ENCODE measurements around the gene PPP1R1B.

PPP1R1B gene

GRCh38 chr17:39634384-39634871 is 7.7 kb downstream of the PPP1R1B start:
- peak; percentile 33 to 61 for DNase-seq

DNA sequence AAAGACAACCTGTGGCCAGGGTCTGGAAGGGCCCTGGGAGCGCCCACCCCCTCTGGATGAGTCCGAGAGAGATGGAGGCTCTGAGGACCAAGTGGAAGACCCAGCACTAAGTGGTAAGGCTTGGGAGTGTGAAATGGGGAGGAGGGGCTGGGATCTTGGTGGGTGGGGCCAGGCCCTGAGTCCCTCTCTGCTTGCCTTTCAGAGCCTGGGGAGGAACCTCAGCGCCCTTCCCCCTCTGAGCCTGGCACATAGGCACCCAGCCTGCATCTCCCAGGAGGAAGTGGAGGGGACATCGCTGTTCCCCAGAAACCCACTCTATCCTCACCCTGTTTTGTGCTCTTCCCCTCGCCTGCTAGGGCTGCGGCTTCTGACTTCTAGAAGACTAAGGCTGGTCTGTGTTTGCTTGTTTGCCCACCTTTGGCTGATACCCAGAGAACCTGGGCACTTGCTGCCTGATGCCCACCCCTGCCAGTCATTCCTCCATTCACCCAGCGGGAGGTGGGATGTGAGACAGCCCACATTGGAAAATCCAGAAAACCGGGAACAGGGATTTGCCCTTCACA is 8.9 kb downstream of the PPP1R1B start:
- no peak for DNase-seq

GRCh38 chr17:39636587-39636926 is 9.8 kb downstream of the PPP1R1B start:
- no peak for DNase-seq

DNA sequence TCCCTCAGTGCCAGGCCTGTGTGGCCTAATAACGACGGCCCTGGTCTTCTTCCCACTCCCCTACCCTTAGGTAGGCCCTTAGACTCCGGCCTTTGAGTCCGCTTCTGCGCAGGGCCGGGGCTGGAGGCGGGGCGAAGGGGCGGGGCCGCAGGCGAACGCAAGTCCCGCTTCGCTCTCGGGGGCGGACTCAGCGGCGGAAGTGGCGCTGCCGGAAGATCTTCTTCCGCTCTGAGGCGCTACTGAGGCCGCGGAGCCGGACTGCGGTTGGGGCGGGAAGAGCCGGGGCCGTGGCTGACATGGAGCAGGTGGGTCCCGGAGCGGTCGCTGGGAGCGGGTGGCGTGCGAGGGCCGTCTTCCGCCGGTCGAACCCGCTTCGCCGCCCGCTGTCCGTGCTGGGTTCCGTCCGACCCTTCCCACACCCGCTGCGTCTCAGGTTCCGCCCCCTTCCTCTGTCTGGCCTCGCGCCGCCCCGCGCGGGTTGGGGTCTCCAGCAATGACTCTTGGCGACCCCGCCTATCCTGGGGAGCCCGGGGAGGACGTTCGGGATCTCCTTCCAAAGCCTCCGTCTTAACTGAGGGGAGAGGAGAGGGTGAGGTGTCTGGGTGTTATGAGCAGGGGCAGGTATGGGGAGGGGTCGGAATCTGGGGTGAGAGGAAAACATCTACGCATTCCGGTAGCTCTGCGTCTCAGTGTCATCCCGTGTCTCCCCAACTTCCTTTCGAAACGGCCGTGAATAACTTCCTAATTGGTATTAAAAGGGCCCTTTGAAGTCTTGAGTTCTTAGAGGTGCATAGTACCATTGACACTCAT is 10.4 kb downstream of the PPP1R1B start, which contains the start of gene STARD3:
TSS of gene STARD3 (plus strand) at position 218 of the 810 bp plus-strand sequence. CDS start 16,388 bp downstream, outside the sequence.
- DNase-seq, result peak; percentile 81 to 93

DNA sequence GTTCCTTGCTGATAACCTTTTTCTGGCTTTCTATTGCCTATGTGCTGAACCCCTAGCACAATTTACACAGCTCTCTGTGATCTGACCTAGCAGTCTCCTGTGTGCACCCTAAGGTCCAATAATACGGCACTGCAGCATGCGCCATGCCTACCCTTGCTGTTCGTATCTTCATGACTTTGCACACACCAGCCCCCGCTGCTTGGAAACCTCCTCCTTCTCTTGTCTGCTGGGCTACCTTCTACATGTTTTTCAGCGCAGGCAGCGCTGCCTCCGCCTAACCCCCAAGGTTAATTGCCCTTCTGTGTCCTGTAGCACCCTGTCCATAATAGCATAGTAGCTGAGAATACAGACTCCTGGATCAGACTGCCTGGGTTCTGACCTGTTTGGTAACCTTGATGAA is 11.6 kb downstream of the PPP1R1B start:
- DNase-seq, result no peak

- no peak for DNase-seq
Observed at GRCh38 chr17:39639043-39639442, 12.3 kb downstream of the PPP1R1B start.

DNA sequence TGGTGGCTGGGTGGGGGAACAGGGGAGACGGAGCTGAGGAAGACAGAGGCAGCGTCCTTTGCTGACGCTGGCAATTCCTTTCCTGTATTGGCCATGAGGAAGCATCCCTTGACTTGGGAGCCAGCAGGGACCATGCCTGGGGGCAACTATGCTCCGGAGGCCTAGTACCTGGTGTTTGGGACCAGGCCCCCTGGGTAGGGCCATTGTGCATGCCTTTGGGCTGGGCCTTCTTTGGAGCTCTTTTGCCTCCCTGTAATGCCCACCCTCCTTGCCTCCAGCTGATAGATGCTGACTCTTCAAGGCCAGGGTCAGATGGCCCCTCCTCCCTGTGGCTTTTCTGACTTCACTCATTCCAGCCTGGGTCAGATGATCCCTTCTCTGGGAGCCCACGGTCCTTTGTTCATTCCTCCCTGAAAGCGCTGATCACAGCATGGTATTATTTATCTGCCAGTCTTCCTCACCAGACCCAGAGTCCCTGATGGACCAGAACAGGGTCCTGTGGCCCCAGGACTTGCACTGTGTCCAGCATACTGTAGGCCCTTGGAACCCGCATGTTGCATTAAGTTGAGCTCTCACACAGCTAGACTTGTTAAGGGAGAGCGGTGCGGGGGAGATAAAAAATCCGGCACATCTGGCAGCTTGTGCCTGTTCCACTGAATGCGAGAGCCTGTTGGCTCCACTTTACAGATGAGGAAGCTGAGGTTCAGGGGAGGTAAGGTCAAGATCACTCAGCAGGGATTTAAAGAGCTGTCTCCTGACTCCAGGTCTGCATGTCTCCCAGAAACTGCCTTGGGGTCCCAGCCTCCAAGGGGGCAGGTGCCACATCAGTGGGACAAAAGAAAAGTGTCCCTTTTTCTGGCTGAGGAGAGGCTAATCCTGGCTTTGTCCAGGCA is 13.1 kb downstream of the PPP1R1B start:
- no peak for DNase-seq

DNA sequence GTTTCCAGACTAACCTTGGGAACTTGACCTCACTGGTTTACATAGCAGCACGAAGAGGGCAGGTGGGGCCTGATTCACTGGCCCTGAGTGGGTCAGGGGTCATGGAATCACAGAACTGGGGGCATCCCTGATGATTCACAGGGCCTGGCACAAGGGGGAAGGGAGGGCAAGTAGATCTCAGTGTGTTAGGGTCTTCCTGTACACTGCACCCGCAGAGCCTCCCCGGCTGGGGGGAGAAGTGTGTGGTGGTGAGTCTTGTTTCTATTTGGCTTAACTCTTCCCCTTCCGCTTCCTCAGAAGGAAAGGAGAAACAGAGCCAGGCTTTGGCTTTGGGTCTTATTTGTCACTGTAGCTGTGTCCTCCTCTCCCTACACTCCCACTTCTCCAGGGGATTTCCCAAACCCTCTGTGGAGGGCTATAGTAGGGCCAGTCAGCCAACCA is 13.9 kb downstream of the PPP1R1B start:
- peak; percentile 29 to 59 for DNase-seq

GRCh38 chr17:39641097-39641496 is 14.3 kb downstream of the PPP1R1B start:
- no peak for DNase-seq

- DNase-seq, result peak; percentile 77 to 81
Observed at GRCh38 chr17:39641883-39642282, 15.1 kb downstream of the PPP1R1B start.

DNA sequence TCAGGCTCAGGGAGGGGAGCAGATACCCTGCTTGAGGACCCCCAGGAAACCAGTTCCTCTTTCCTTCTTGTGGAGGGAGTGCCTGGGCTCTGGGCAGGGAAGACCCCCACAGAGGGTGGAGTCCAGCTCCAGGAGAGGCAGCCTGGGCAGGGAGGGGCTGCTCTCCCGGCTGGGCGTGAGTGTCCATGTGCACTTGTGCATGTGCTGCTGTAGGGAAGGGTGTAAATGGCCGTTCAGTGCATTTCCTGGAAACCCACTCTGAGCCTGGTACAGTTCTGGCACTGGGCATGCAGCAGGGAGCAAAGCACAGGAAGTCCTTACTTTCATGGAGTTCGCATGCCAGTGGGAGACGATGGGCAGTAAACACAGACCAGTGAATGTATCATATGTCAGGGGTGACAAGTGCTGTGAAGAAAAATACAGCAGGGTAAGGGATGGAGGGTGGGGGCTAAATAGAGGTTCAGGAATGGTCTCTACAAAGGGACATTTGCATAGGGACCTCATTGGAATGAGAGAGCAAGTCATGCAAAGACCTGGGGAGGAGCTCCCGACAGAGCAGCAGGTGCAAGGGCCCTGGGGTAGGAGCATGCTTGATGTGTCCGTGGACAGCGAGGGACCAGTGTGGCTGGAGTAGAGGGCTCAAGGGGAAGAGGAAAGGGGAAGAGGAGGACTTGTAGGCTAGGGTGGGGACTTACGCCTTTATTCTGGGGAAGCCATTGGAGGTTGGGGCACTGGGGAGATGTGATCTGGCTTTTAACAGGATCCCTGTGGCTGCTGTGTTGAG is 15.7 kb downstream of the PPP1R1B start:
- peak; percentile 28 to 33 for DNase-seq

DNA sequence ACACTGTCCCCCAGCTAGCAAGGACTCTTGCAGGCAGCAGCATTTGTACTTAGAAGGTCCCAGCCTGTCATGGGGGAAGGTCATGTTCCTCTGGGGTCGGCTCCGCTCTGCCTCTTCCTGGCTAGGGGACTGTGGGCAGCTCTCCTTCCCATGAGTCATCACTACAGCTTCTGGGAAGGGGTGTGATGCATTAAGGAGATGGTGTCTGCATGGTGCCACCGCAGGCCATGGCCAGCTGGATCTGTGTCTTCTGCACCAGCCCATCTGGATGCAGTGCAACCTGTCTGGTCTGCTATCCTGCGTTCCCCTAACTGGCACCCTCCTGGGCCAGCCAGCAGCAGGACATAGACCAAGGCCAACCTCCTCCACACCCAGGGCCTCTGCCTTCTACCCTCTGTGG is 16.5 kb downstream of the PPP1R1B start:
- peak; percentile 30 to 55 for DNase-seq

DNA sequence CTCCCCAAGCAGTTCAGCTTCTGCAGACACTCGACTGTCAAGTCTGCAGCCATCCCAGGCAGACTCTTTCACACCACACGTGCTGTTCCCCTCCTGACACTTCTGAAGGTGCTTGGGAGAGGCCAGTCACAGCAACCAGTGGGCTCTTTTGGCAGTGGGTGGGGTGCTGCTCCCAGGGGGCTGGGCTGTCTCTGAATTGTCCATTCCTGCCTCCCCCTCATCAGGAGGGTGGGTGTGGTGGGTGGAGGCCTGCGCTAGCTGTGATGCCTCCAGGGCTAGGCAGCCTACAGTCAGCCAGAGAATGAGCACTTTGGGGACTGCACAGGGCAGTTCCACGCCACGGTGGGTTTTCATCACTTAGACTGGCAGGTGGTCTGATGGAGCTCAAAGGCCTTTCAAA is 20.5 kb downstream of the PPP1R1B start:
- peak in 1 of 2 donors; percentile 13 for DNase-seq

DNA sequence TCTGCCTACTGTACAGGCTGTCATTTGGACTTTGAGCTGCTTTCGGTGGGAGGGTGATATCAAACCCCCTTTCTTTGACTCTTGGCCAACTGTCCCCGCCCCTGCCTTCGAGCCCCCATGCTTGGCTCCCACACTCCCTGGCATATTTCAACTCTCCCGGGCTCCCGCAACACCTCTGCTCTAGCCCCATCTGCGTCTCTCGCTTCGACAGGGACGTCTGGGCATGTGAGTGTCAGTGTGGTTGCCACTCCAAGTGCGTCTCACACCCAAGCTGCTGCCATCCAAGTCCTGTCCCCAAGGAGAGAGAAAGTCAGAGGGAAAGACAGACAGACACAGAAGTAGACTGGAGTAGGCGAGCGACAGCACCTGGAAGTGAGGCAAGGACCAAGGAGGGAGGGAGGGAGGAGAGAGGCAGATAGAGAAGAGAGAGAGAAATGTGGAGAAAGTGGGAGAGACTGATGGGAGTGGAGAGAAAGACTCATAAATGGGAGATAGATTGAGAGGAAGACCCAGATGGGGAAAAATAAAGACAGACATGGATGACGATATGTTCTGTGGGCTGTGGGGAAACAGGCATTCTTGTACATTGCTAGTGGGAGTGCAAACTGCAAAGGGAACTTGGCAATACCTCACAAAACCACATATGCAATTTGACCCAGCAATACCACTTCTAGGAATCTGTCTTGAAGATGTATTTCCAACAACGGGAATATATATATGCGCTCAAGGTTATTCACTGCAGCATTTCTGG is 22.0 kb downstream of the PPP1R1B start:
- DNase-seq, result peak; percentile 71 to 75

GRCh38 chr17:39650121-39650579 is 23.4 kb downstream of the PPP1R1B start:
- DNase-seq, result peak in 1 of 2 donors; percentile 43

DNA sequence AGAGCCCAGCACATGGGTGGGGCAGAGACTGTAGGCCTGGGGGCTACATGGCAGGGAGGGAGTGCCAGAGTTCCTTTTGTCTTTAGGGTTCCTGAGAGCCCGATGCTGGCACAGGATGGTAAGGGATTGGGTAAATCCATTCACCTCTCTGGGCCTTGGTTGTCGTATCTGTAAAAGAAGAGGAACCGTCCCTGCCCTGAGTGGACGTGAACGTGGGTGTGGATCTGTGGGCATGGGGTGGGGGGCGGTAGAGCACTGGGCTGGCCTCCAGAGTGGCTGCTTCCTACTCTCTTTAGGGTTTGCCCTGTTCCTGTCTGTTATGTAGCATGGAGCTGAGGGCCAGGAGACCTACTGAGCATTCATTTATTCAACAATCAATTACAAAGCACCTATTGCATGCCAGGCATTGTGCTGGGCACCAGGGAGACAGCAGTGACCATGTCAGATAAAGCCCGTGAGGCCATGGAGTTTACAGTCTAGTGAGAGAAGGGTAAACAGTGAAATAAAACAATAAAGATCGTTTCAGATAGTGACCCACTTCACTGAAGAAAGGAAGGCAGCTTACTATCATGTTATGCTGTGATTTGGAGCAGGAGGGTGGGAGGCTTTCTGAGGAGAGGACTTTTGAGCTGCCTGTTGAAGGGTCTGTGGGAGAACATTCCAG is 25.3 kb downstream of the PPP1R1B start:
- peak in 1 of 2 donors; percentile 52 for DNase-seq

DNA sequence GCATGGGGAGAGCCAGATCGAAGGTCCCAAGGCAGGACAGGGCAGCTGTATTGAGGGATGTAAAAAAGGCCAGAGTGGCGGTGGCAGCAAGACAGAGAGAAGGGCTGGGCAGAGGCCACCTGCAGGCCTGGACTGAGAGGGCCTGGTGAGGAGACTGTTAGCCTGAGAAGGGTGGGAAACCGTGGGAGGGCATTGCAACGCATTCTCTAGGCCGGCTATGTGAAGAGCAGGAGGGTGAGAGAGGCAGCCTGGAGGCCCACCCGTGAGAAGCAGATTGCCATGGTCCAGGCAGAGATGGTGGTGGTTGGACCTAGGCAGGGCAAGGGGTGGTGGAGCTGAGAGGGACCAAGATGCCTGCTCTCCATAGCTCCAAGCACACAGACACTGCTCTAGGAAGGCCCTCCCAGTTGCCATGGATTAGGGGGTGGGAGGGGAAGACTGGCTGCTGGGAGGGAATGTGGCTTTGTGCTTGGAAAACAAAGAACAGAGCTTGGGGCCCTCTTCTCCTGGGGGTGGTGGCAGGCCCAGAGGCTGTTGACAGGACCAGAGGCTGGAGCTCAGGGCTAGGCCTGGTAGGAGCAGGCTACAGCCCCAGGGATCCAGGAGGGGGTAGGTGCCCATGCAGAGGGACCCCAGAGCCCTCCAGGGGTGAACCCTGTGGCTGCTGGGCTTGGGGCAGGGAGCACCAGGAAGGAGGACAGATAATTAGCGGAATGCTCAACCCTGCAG is 26.0 kb downstream of the PPP1R1B start:
- DNase-seq, result no peak

DNA sequence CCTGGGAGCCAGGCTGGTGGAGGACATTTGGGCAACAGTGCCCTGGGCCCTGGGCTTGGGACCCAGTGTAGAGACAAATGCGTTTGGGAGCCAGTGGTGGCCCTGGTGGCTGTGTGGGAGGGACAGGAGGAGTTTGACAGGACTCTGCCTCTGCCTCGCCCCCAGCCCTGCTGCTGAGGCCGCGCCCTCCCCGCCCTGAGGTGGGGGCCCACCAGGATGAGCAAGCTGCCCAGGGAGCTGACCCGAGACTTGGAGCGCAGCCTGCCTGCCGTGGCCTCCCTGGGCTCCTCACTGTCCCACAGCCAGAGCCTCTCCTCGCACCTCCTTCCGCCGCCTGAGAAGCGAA is 26.5 kb downstream of the PPP1R1B start:
- no peak for DNase-seq

DNA sequence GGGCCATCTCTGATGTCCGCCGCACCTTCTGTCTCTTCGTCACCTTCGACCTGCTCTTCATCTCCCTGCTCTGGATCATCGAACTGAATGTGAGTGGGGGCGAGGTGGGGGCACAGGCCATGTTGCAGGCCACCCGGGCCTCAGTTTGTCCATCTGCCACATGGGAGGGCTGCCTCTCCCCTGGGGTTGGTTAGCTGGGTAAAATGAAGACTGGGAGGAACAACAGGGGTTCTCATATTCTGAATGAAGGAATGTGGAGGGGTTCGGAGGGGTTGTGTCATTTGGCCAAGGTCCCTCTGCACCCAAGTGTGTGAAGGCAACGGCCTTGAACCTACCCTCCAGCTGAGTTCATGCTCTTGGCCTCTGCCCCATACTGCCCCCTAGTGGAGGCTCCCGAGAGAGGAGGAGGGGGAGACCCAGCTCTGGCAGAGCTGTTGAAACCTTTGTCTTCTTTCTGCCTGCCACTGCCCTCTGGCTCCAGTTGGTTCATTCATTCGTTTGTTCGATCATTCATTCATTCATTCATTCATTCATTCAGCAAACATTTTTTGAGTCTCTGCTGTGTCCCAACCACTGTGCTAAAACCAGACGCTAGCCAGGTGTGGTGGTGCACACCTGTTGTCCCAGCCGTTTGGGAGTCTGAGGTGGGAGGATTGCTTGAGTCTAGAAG is 27.0 kb downstream of the PPP1R1B start:
- peak; percentile 72 to 77 for DNase-seq

DNA sequence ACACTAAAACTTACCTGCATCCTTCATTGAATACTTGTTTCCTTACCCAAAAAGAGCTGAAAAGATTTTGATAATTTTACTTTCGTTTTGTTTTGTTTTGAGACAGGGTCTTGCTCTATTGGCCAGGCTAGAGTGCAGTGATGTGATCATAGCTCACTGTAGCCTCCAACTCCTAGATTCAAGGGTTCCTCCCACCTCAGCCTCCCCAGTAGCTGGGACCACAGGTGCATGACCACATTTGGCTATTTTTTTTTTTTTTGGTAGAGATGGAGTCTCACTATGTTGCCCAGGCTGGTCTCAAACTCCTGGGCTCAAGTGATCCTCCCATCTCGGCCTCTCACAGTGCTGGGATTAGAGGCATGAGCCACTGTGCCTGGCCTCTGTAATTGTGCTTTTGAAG is 28.4 kb downstream of the PPP1R1B start:
- no peak for DNase-seq
